DMS 273 treated with DMSO at 0.1 percent for 48 hours (cell line): ENCODE results near the gene GLDN.

Experiments
- DNase-seq: peaks from one replicate; lab custom pipeline; 2025; lab: John Stamatoyannopoulos, UW

Gene GLDN

GRCh38 chr15:51322621-51323296 is 18.7 kb upstream of the GLDN start:
- DNase-seq, result no peak

- DNase-seq, result no peak
Measured at GRCh38 chr15:51323749-51324148, 17.7 kb upstream of the GLDN start.

- no peak for DNase-seq
Measured at GRCh38 chr15:51325167-51325566, 16.3 kb upstream of the GLDN start.

- no peak for DNase-seq
Measured at GRCh38 chr15:51327081-51327480, 14.4 kb upstream of the GLDN start.

- DNase-seq, result no peak
Measured at GRCh38 chr15:51328926-51329325, 12.5 kb upstream of the GLDN start.

GRCh38 chr15:51331141-51331540 is 10.3 kb upstream of the GLDN start:
- no peak for DNase-seq

GRCh38 chr15:51332206-51333147 is 9.0 kb upstream of the GLDN start:
- no peak for DNase-seq

- DNase-seq, result no peak
Measured at GRCh38 chr15:51333571-51333970, 7.9 kb upstream of the GLDN start.

- DNase-seq, result no peak
Measured at GRCh38 chr15:51334011-51334451, 7.4 kb upstream of the GLDN start.

GRCh38 chr15:51335087-51335486 is 6.4 kb upstream of the GLDN start:
- no peak for DNase-seq

GRCh38 chr15:51335538-51336410 is 5.7 kb upstream of the GLDN start:
- no peak for DNase-seq

- DNase-seq, result no peak
Measured at GRCh38 chr15:51338496-51338895, 3.0 kb upstream of the GLDN start, which contains the start of gene CYP19A1. TSS of gene CYP19A1 (minus strand) at chr15:51338596. CDS start at chr15:51242912, 95,684 bp downstream.

- no peak for DNase-seq
Measured at GRCh38 chr15:51342227-51342999, 958 bp downstream of the GLDN start.

GRCh38 chr15:51343466-51343865 is 2.0 kb downstream of the GLDN start:
- no peak for DNase-seq

GRCh38 chr15:51346136-51346535 is 4.7 kb downstream of the GLDN start:
- DNase-seq, result no peak

GRCh38 chr15:51348688-51349087 is 7.2 kb downstream of the GLDN start:
- DNase-seq, result no peak

- no peak for DNase-seq
Measured at GRCh38 chr15:51349156-51349844, 7.8 kb downstream of the GLDN start.

- DNase-seq, result no peak
Measured at GRCh38 chr15:51350723-51351122, 9.3 kb downstream of the GLDN start.

GRCh38 chr15:51353976-51354375 is 12.5 kb downstream of the GLDN start:
- no peak for DNase-seq

- no peak for DNase-seq
Measured at GRCh38 chr15:51355096-51355495, 13.6 kb downstream of the GLDN start.

GRCh38 chr15:51356147-51356546 is 14.7 kb downstream of the GLDN start:
- no peak for DNase-seq
